WERI-Rb-1 (cell line): Measurements from ENCODE around the gene OAS3.
A peak's percentile ranks its signal among the peaks of the same experiment; 100 is the strongest.

Experiments used
- DNase-seq: peaks from one replicate; pipeline ENCODE4 v3.0.0-alpha.2; 2020
- H3K27ac ChIP-seq: fragments of 250-450 bp; sonication (Bioruptor Pico); 2 replicates; pipeline ENCODE4 v1.5.1; 2020; ENCODE audit warnings: mild to moderate bottlenecking, moderate library complexity
- H3K27me3 ChIP-seq: fragments of 250-450 bp; sonication (Bioruptor Pico); 2 replicates; pipeline ENCODE4 v1.5.1; 2021; ENCODE audit warnings: mild to moderate bottlenecking, low read depth, moderate library complexity; ENCODE audit not compliant: insufficient read depth, severe bottlenecking
- H3K36me3 ChIP-seq: fragments of 250-450 bp; sonication (Bioruptor Pico); 2 replicates; pipeline ENCODE4 v1.5.1; 2020; ENCODE audit warnings: mild to moderate bottlenecking, moderate library complexity
- H3K4me3 ChIP-seq: 2 replicates; pipeline ENCODE4 v1.5.1; 2011; ENCODE audit warnings: low read depth, mild to moderate bottlenecking, control low read depth, low read length
- H3K9me3 ChIP-seq: fragments of 250-450 bp; sonication (Bioruptor Pico); 2 replicates; pipeline ENCODE4 v1.5.1; 2021; ENCODE audit warnings: mild to moderate bottlenecking, moderate library complexity; ENCODE audit not compliant: severe bottlenecking
- TF ChIP-seq, protein P1 (sequence below): IDR thresholded peaks from 2 replicates; pipeline ENCODE4 v1.5.1; 2011; ENCODE audit warnings: low read depth, mild to moderate bottlenecking, control low read depth, inconsistent platforms, low read length

OAS3 gene

DNA sequence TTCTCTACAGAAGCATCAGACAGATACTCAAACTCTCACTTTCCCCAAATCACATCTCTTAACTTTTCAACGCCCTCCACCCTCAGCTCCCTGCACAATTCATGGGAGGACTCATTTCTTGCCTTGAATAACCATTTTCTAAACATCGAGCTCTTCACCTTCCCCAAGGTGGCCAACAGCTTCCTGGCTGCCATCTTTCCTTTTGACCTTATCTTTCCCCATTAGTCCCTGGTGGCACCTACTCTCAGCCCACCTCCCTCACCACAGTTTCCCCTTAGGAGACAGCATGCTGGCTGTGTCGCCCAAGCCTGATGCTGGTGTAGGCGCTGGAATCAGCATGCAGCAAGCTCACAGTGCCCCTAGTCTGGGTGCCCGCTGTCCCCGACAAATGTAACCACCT, 39.9 kb upstream of the OAS3 start:
- TF ChIP-seq, protein P1, sequence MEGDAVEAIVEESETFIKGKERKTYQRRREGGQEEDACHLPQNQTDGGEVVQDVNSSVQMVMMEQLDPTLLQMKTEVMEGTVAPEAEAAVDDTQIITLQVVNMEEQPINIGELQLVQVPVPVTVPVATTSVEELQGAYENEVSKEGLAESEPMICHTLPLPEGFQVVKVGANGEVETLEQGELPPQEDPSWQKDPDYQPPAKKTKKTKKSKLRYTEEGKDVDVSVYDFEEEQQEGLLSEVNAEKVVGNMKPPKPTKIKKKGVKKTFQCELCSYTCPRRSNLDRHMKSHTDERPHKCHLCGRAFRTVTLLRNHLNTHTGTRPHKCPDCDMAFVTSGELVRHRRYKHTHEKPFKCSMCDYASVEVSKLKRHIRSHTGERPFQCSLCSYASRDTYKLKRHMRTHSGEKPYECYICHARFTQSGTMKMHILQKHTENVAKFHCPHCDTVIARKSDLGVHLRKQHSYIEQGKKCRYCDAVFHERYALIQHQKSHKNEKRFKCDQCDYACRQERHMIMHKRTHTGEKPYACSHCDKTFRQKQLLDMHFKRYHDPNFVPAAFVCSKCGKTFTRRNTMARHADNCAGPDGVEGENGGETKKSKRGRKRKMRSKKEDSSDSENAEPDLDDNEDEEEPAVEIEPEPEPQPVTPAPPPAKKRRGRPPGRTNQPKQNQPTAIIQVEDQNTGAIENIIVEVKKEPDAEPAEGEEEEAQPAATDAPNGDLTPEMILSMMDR: no peak
- Histone ChIP-seq H3K9me3 (no peaks in the 10 kb centered on the region), H3K36me3 (no peaks in the 10 kb centered on the region), H3K4me3 (no peak overlapping the region), H3K27ac (no peak overlapping the region), H3K27me3 (peaks cover 81% of the 10 kb centered on the region)
- no peak for DNase-seq

DNA sequence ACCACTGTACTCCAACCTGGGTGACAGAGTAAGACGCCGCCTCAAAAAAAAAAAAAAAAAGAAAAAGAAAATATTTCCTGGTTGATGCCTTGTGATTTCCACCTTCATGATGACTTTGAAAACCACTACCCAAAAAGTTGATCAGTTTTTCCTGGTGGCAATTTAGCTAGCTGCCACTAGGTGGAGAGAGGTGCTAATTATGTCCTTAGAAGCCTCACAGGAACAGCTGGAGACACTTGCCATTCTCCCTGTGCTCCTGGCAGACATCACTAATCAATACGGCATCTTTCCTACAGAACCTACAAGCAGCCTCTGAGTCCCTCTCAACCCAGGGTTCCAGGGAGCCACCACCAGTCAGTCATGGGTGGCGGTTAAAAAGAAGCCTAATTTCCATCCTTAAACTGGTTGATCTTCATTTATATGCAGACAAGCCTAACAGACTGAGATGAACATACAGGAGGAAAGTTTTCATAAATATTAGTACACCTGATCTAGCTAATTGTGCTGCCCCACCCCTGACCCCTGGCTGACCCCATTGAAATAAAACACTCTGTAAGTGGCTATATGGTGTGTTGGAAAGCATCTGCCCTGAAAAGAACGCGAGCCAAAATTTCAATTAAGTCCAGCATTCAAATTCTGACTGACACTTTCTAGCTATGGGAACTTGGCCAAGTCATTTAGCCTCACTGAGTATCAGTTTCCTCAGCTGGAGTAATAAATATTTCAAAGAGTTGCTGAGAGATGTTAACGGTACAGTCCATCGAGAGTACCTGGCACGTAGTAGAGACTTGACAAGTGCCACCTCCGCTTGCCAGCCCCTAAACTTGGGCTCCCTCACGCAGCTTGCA, 37.8 kb upstream of the OAS3 start:
- H3K27me3 ChIP-seq: peaks cover 81% of the 10 kb centered on the region
- no peaks in the 10 kb centered on the region for H3K9me3 ChIP-seq
- no peak overlapping the region for H3K4me3 ChIP-seq
- no peak overlapping the region for H3K27ac ChIP-seq
- TF ChIP-seq, protein P1: peak; percentile 65
- H3K36me3 ChIP-seq: no peaks in the 10 kb centered on the region
- DNase-seq: peak; percentile 17

DNA sequence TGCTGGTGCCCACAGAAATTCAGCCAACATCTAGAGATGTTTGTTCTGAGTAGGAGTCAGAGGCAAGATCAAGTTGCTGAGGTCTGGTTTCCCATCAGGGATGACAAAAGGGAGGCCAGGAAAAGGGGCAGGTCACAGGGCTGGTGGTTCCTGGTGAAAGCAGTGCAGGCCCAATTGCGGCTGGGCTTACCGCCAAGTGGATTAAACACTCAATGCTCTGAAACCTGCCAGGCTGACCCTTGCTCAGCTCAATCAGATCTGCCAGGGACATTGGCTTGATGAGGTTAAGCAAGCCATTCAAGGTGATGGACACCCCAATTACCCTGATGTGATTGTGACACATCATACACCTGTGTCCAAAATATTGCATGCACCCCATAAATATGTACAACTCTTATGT, 37.0 kb upstream of the OAS3 start:
- Histone ChIP-seq H3K27ac (no peak overlapping the region), H3K27me3 (peaks cover 81% of the 10 kb centered on the region), H3K4me3 (no peak overlapping the region), H3K9me3 (no peaks in the 10 kb centered on the region), H3K36me3 (no peaks in the 10 kb centered on the region)
- TF ChIP-seq, protein P1: no peak
- no peak for DNase-seq

DNA sequence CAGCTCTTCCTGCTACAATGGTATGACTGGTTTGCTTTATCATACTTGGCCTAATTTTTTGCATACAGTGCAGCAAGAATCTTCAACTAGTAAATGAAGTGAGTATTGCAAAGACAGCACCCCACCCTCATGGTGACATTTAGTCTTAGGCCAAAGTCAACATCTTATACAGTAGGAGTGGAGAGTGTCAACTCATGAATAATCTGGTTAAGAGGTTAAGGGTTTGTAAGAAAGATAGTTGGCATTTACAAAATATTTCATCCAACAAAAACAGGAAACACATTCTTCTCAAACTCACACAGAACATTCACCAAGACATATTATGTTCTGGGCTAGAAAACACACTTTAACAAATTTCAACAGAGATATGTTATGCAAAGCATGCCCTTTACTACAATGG, 33.7 kb upstream of the OAS3 start:
- Histone ChIP-seq H3K27me3 (peaks cover 76% of the 10 kb centered on the region), H3K4me3 (no peak overlapping the region), H3K27ac (no peak overlapping the region), H3K36me3 (no peaks in the 10 kb centered on the region), H3K9me3 (no peaks in the 10 kb centered on the region)
- TF ChIP-seq, protein P1: no peak
- DNase-seq: no peak

DNA sequence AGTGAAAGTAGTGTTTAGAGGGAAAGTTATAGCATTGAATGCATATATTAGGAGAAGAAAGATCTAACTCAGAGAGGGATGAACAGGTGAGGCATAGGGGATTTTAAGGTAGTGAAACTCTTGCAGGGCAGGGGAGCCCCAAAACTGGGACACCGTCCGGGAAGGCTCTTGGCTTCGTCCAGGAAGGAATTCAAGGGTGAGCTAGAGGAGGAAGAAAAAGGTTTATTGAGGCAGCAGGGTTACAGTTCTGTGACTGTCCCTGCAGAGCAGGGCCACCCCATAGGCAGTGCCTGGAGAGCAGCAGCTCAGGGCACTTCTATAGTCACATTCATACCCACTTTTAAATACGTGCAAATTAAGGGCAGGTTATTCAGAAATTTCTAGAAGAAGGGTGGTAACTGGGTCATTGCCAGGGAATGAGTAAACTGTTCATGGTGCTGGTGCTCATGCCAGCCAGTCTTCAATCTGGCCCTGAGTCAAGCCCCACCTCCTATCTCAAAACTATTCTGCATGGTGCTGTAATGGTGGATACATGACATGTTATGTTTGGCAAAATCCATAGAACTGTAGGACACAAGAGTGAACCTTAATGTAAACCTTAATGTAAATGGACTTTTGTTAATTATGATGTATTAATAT, 32.7 kb upstream of the OAS3 start:
- Histone ChIP-seq H3K27ac (no peak overlapping the region), H3K36me3 (no peaks in the 10 kb centered on the region), H3K27me3 (peaks cover 75% of the 10 kb centered on the region), H3K4me3 (no peak overlapping the region), H3K9me3 (no peaks in the 10 kb centered on the region)
- DNase-seq: no peak
- TF ChIP-seq, protein P1: no peak
